Fibroblast of skin of right biceps (primary cell): Measurements from ENCODE around the gene CCDC92B.
"Not testable (repeated sequence)": the region's sequence is repeated elsewhere in the genome, so short reads cannot be mapped to it uniquely, and the experiment has no call there.

Experiments
- DNase-seq: peaks from one replicate; pipeline ENCODE4 v3.0.0-alpha.2; 2013

The CCDC92B gene

GRCh38 chr17:2688351-2689342, 60.8 kb downstream of the CCDC92B start:
- DNase-seq, result no peak

- no peak for DNase-seq
Observed at GRCh38 chr17:2687074-2687418, 62.4 kb downstream of the CCDC92B start.

GRCh38 chr17:2685696-2686095, 63.8 kb downstream of the CCDC92B start:
- no peak for DNase-seq

GRCh38 chr17:2684549-2684948, 64.9 kb downstream of the CCDC92B start:
- no peak for DNase-seq

- DNase-seq, result no peak
Observed at GRCh38 chr17:2683912-2684311, 65.5 kb downstream of the CCDC92B start.

- DNase-seq, result no peak
Observed at GRCh38 chr17:2682176-2682938, 67.1 kb downstream of the CCDC92B start.

- DNase-seq, result no peak
Observed at GRCh38 chr17:2681650-2682049, 67.8 kb downstream of the CCDC92B start.

- DNase-seq, result no peak
Observed at GRCh38 chr17:2680961-2681360, 68.5 kb downstream of the CCDC92B start.

GRCh38 chr17:2679247-2679646, 70.2 kb downstream of the CCDC92B start:
- not testable (repeated sequence) for DNase-seq
